Nephron (organoid): ENCODE data around the gene ARAP2.

Experiments used
- H3K27ac Mint-ChIP-seq, 3 experiments: 2 replicates each; pipeline ENCODE4 v1.8.0; 2020; ENCODE audit warnings: mixed read lengths in 3 of 3, mild to moderate bottlenecking in 2 of 3, moderate library complexity in 1 of 3
- H3K27me3 Mint-ChIP-seq: 2 replicates; pipeline ENCODE4 v1.8.0; 2021; ENCODE audit warnings: low read depth, mild to moderate bottlenecking, moderate library complexity, mixed read lengths
- H3K36me3 Mint-ChIP-seq: 2 replicates; pipeline ENCODE4 v1.8.0; 2020; ENCODE audit warnings: low read depth, mixed read lengths
- H3K4me1 Mint-ChIP-seq: 2 replicates; pipeline ENCODE4 v1.8.0; 2020; ENCODE audit warnings: mixed read lengths
- H3K4me3 Mint-ChIP-seq, 3 experiments: 2 replicates each; pipeline ENCODE4 v1.8.0; 2020; ENCODE audit warnings: mild to moderate bottlenecking in 3 of 3, mixed read lengths in 3 of 3, moderate library complexity in 2 of 3
- H3K9me3 Mint-ChIP-seq: 2 replicates; pipeline ENCODE4 v1.8.0; 2020; ENCODE audit warnings: mixed read lengths
- TF ChIP-seq, protein P1 (sequence below), 3 experiments: fragments of 200-600 bp; sonication (generic); IDR thresholded peaks; one replicate each; pipeline ENCODE4 v1.5.0; 2021; ENCODE audit warnings: antibody characterized with exemption in 3 of 3; ENCODE audit not compliant: unreplicated experiment in 3 of 3

Gene ARAP2

GRCh38 chr4:36137336-36137735 lies 107.0 kb downstream of the ARAP2 start:
- Mint-ChIP-seq H3K9me3 (no peaks in the 10 kb centered on the region), H3K27ac (no peak overlapping the region), H3K36me3 (no peaks in the 10 kb centered on the region), H3K4me3 (no peak overlapping the region), H3K4me1 (no peaks in the 10 kb centered on the region), H3K27me3 (no peaks in the 10 kb centered on the region)
- TF ChIP-seq, protein P1, sequence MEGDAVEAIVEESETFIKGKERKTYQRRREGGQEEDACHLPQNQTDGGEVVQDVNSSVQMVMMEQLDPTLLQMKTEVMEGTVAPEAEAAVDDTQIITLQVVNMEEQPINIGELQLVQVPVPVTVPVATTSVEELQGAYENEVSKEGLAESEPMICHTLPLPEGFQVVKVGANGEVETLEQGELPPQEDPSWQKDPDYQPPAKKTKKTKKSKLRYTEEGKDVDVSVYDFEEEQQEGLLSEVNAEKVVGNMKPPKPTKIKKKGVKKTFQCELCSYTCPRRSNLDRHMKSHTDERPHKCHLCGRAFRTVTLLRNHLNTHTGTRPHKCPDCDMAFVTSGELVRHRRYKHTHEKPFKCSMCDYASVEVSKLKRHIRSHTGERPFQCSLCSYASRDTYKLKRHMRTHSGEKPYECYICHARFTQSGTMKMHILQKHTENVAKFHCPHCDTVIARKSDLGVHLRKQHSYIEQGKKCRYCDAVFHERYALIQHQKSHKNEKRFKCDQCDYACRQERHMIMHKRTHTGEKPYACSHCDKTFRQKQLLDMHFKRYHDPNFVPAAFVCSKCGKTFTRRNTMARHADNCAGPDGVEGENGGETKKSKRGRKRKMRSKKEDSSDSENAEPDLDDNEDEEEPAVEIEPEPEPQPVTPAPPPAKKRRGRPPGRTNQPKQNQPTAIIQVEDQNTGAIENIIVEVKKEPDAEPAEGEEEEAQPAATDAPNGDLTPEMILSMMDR (IDR thresholded peaks at IDR 0.05; ENCODE audit: unreplicated experiment in 3 of 3), result no peak

GRCh38 chr4:36133658-36134057 lies 110.7 kb downstream of the ARAP2 start:
- no peaks in the 10 kb centered on the region for H3K4me1 Mint-ChIP-seq
- TF ChIP-seq, protein P1 (IDR thresholded peaks at IDR 0.05; ENCODE audit: unreplicated experiment in 3 of 3), result no peak
- H3K27ac Mint-ChIP-seq, result no peak overlapping the region
- no peak overlapping the region for H3K4me3 Mint-ChIP-seq
- H3K9me3 Mint-ChIP-seq, result no peaks in the 10 kb centered on the region
- H3K36me3 Mint-ChIP-seq, result no peaks in the 10 kb centered on the region
- no peaks in the 10 kb centered on the region for H3K27me3 Mint-ChIP-seq

GRCh38 chr4:36133086-36133485 lies 111.2 kb downstream of the ARAP2 start:
- Mint-ChIP-seq H3K9me3 (no peaks in the 10 kb centered on the region), H3K4me3 (no peak overlapping the region), H3K27me3 (no peaks in the 10 kb centered on the region), H3K36me3 (no peaks in the 10 kb centered on the region), H3K27ac (no peak overlapping the region), H3K4me1 (no peaks in the 10 kb centered on the region)
- TF ChIP-seq, protein P1 (IDR thresholded peaks at IDR 0.05; ENCODE audit: unreplicated experiment in 3 of 3), result no peak

DNA sequence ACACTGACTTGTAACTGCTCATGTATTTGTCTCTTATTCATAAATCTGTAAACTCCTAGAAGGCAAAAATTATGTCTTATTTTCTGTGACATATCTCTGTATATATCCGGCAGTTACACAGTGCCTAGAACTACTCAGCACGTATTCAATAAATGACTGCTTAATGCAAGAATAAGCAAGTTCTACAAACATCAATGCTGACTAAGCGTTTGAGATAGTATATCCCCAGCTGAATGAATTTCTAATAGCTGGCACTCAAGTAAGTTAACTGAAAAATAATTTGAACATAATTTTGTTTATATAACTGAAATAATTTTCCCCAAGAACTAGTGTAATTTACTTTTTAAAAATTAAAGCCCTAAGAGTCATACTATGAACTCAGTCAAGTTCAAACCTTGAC lies 113.7 kb downstream of the ARAP2 start:
- Mint-ChIP-seq H3K4me3 (no peak overlapping the region), H3K4me1 (no peaks in the 10 kb centered on the region), H3K27me3 (no peaks in the 10 kb centered on the region), H3K36me3 (no peaks in the 10 kb centered on the region), H3K9me3 (no peaks in the 10 kb centered on the region), H3K27ac (no peak overlapping the region)
- TF ChIP-seq, protein P1 (IDR thresholded peaks at IDR 0.05; ENCODE audit: unreplicated experiment in 3 of 3), result no peak

GRCh38 chr4:36128689-36129088 lies 115.6 kb downstream of the ARAP2 start:
- TF ChIP-seq, protein P1 (IDR thresholded peaks at IDR 0.05; ENCODE audit: unreplicated experiment in 3 of 3), result no peak
- no peaks in the 10 kb centered on the region for H3K9me3 Mint-ChIP-seq
- H3K36me3 Mint-ChIP-seq, result no peaks in the 10 kb centered on the region
- H3K4me1 Mint-ChIP-seq, result no peaks in the 10 kb centered on the region
- no peak overlapping the region for H3K27ac Mint-ChIP-seq
- no peak overlapping the region for H3K4me3 Mint-ChIP-seq
- H3K27me3 Mint-ChIP-seq, result no peaks in the 10 kb centered on the region

DNA sequence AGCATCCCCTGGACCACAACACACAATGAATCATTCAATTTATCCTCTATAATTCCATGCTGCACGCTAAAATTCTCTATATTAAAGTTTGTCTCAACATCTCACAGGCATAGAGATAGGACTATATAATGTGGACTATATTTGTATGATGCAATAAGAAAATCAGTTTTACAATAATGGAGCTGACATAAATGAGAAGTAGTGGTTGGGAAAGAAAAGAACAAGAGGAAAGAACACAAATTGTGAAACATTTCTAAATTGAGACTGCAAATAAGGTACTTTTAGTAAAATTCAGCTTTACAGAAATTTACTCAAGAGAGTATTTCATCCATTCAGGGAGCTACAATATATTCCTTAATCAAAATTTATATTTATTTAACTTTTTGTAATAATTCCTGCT lies 120.4 kb downstream of the ARAP2 start:
- no peaks in the 10 kb centered on the region for H3K9me3 Mint-ChIP-seq
- H3K27me3 Mint-ChIP-seq, result no peaks in the 10 kb centered on the region
- TF ChIP-seq, protein P1 (IDR thresholded peaks at IDR 0.05; ENCODE audit: unreplicated experiment in 3 of 3), result no peak
- no peaks in the 10 kb centered on the region for H3K36me3 Mint-ChIP-seq
- no peak overlapping the region for H3K27ac Mint-ChIP-seq
- no peak overlapping the region for H3K4me3 Mint-ChIP-seq
- H3K4me1 Mint-ChIP-seq, result no peaks in the 10 kb centered on the region
